K562 (cell line): ENCODE measurements around the gene FTO. TPM values are rescaled to one million over a fixed set of nuclear protein-coding genes. Genes with fewer than 3 reads are reported as not detected.
"Not testable (repeated sequence)": the region's sequence is repeated elsewhere in the genome, so short reads cannot be mapped to it uniquely, and the experiment has no call there.

Experiments used
- ATAC-seq: fragments of 200-7000 bp; cut with Tn5 transposase; 3 replicates; pipeline ENCODE4 v1.9.1; 2020; ENCODE audit warnings: moderate library complexity
- BruUV-seq: library from RNA; stranded (reverse); fragments of 400-500 nt; replicated peaks from 2 replicates; lab custom pipeline; 2021; lab: Mats Ljungman, UMichigan
- CTCF ChIA-PET: fragments of 300-600 bp; formaldehyde crosslinking; extraction: SDS; loops from one replicate; lab custom pipeline; 2021; ENCODE audit warnings: low intra/inter-chr PET ratio; lab: Yijun Ruan, JAX
- POLR2A ChIA-PET: fragments of 300-600, 350-650 bp; sonication (Branson Sonifier 250); formaldehyde crosslinking; extraction: SDS; loops from one replicate; lab custom pipeline; 2021; ENCODE audit warnings: antibody characterized with exemption, inconsistent platforms; lab: Yijun Ruan, JAX
- DNase-seq, 4 experiments: peaks; one replicate each; pipeline versions ENCODE4 v3.0.0 to v3.0.0-alpha.2; 2011 to 2018; ENCODE audit warnings: low spot score in 3 of 4, mixed read lengths in 3 of 4; ENCODE audit errors: extremely low read depth in 1 of 4
- FAIRE-seq: peaks from 2 replicates; lab custom pipeline; 2011; peaks lifted over from hg19 to GRCh38; lab: Jason Lieb, UNC
- H2AFZ ChIP-seq: 2 replicates; pipeline ENCODE4 v1.6.0; 2011; ENCODE audit warnings: low read depth, low read length, control low read depth, inconsistent platforms
- H3K27ac ChIP-seq: fragments of 200-600 bp; 3 replicates; pipeline ENCODE4 v1.8.0; 2011; ENCODE audit warnings: low read depth, mild to moderate bottlenecking, control low read depth, inconsistent platforms, low read length, moderate library complexity, mixed read lengths; ENCODE audit errors: extremely low read depth
- H3K27me3 ChIP-seq, 2 experiments: fragments of 300-600 bp in 1 of 2; 2 replicates in 1 of 2; 3 replicates in 1 of 2; pipeline versions ENCODE4 v1.6.0 to v1.8.0; 2011; ENCODE audit warnings: inconsistent platforms in 2 of 2, low read length in 2 of 2, mild to moderate bottlenecking in 1 of 2, mixed read lengths in 1 of 2, moderate library complexity in 1 of 2; ENCODE audit not compliant: control insufficient read depth in 2 of 2, insufficient read depth in 2 of 2
- H3K36me3 ChIP-seq: fragments of 300-600 bp; 3 replicates; pipeline ENCODE4 v1.8.0; 2011; ENCODE audit warnings: mild to moderate bottlenecking, low read length, inconsistent platforms; ENCODE audit not compliant: control insufficient read depth, insufficient read depth
- H3K4me1 ChIP-seq, 2 experiments: fragments of 200-600 bp in 1 of 2; replicated peaks in 1 of 2; 2 replicates in 1 of 2; 3 replicates in 1 of 2; pipeline versions ENCODE4 v1.5.1 to v1.8.0; 2011; ENCODE audit warnings: inconsistent platforms in 2 of 2, low read length in 2 of 2, mild to moderate bottlenecking in 1 of 2, mixed read lengths in 1 of 2, moderate library complexity in 1 of 2; ENCODE audit not compliant: control insufficient read depth in 2 of 2, insufficient read depth in 2 of 2
- H3K4me2 ChIP-seq: 2 replicates; pipeline ENCODE4 v1.6.1; 2011; ENCODE audit warnings: low read length, control low read depth, inconsistent platforms, mixed read lengths; ENCODE audit not compliant: insufficient read depth
- H3K4me3 ChIP-seq: fragments of 200-600 bp; sonication (generic), shearing (Covaris generic); 2 replicates; pipeline ENCODE4 v1.5.1; 2016; ENCODE audit warnings: control low read depth, inconsistent platforms
- H3K79me2 ChIP-seq: fragments of 200-600 bp; 3 replicates; pipeline ENCODE4 v1.8.0; 2011; ENCODE audit warnings: low read length, inconsistent platforms; ENCODE audit not compliant: control insufficient read depth, insufficient read depth
- H3K9ac ChIP-seq, 2 experiments: 2 replicates each; pipeline versions ENCODE4 v1.6.0 to v1.6.1; 2011; ENCODE audit warnings: low read depth in 2 of 2, low read length in 2 of 2, control low read depth in 1 of 2, inconsistent platforms in 1 of 2, mild to moderate bottlenecking in 1 of 2, mixed read lengths in 1 of 2; ENCODE audit not compliant: insufficient read depth in 1 of 2
- H3K9me1 ChIP-seq: one replicate; pipeline ENCODE4 v1.6.0; 2011; ENCODE audit warnings: inconsistent platforms, mild to moderate bottlenecking, low read length, moderate library complexity; ENCODE audit not compliant: control insufficient read depth, insufficient read depth
- H3K9me3 ChIP-seq: replicated peaks from 2 replicates; pipeline ENCODE4 v1.5.1; 2011; ENCODE audit warnings: low read depth, low read length, inconsistent platforms; ENCODE audit not compliant: control insufficient read depth, insufficient read depth
- H4K20me1 ChIP-seq: replicated peaks from 2 replicates; pipeline ENCODE4 v1.6.1; 2011; ENCODE audit warnings: low read length, inconsistent platforms, mixed read lengths; ENCODE audit not compliant: control insufficient read depth, insufficient read depth
- FOS ChIP-seq: IDR thresholded peaks from 3 replicates; pipeline ENCODE4 v1.6.1; 2011; ENCODE audit not compliant: insufficient read length; ENCODE audit errors: extremely low read depth
- WGBS: fragments of 100-300 bp; shearing (Covaris generic); methylation state at CpG from one replicate; pipeline ENCODE4 v1.1.6; 2016; ENCODE audit warnings: low coverage, mixed read lengths; ENCODE audit not compliant: insufficient coverage; ENCODE audit errors: missing lambda C conversion rate; 5-methylcytosine and 5-hydroxymethylcytosine counted together
- in situ Hi-C: fragments of 300-500 bp; cut with MboI; formaldehyde crosslinking; loops from 4 replicates; pipeline ENCODE4 v1.15.0; 2018; ENCODE audit warnings: inconsistent platforms, mixed read lengths
- intact Hi-C: fragments of 100-400 bp; cut with micrococcal nuclease; formaldehyde crosslinking; loops from 2 replicates; pipeline ENCODE4 v1.14.2; 2022
- polyA plus RNA-seq, 8 experiments: library from polyadenylated mRNA; depleted of rRNA in 4 of 8; stranded (reverse) in 5 of 8; unstranded in 3 of 8; fragments of >200 nt; fragmentation: Nextera tagmentation in 2 of 8; fragmentation: Illumina TruSeq in 1 of 8; extraction: Ambion mirVana in 2 of 8; extraction: Trizol in 1 of 8; gene quantifications; 2 replicates each; pipeline versions ENCODE4 v1.2.1 to v1.2.3, GENCODE V29; 2011 to 2014; ENCODE audit warnings: inconsistent platforms in 1 of 8, missing spikeins in 1 of 8
- total RNA-seq, 7 experiments: library from RNA; depleted of rRNA in 6 of 7; stranded (reverse); fragments of >200 nt in 6 of 7; fragmentation: Illumina TruSeq in 2 of 7; extraction: Trizol in 2 of 7; gene quantifications; 2 replicates each; pipeline versions ENCODE4 v1.2.1 to v1.2.3, GENCODE V29; 2011 to 2021; ENCODE audit warnings: low replicate concordance in 1 of 7
- TF ChIP-seq, protein P1 (sequence below): fragments of 250-450 bp; sonication (Bioruptor Pico); IDR thresholded peaks from 2 replicates; pipeline ENCODE4 v1.4.0; 2020
- TF ChIP-seq, protein P2 (sequence below): fragments of 150-350 bp; IDR thresholded peaks from 2 replicates; pipeline ENCODE4 v1.6.1; 2014; ENCODE audit warnings: low read depth, mild to moderate bottlenecking, low read length, borderline replicate concordance

FTO gene
- total and polyA plus RNA-seq, 9 of the 15 experiments (the other 6 are each of a cell fraction or from before 2014, with no cell fraction given), result 11.3 to 27.7 (median 25.5) TPM

DNA sequence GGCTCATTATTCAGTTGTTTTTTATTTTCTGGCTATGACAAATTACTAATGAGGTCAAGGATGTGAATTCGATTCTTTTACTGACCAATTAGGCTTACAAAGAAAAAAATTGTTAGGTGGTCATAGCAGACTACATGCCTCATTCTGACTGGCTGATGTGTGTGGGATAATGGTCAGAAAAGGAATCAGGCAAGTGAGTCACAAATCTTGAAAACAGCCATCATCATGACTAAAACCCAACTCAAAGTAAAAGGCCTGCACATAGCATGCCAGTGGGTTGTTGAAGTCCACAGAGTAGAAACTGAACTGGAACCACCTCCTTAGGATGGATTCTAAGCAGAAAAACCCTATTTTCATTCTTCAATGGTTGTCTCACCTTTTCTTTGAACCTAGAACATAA, 8.9 kb upstream of the FTO start (continued):
- TF ChIP-seq, protein P1, sequence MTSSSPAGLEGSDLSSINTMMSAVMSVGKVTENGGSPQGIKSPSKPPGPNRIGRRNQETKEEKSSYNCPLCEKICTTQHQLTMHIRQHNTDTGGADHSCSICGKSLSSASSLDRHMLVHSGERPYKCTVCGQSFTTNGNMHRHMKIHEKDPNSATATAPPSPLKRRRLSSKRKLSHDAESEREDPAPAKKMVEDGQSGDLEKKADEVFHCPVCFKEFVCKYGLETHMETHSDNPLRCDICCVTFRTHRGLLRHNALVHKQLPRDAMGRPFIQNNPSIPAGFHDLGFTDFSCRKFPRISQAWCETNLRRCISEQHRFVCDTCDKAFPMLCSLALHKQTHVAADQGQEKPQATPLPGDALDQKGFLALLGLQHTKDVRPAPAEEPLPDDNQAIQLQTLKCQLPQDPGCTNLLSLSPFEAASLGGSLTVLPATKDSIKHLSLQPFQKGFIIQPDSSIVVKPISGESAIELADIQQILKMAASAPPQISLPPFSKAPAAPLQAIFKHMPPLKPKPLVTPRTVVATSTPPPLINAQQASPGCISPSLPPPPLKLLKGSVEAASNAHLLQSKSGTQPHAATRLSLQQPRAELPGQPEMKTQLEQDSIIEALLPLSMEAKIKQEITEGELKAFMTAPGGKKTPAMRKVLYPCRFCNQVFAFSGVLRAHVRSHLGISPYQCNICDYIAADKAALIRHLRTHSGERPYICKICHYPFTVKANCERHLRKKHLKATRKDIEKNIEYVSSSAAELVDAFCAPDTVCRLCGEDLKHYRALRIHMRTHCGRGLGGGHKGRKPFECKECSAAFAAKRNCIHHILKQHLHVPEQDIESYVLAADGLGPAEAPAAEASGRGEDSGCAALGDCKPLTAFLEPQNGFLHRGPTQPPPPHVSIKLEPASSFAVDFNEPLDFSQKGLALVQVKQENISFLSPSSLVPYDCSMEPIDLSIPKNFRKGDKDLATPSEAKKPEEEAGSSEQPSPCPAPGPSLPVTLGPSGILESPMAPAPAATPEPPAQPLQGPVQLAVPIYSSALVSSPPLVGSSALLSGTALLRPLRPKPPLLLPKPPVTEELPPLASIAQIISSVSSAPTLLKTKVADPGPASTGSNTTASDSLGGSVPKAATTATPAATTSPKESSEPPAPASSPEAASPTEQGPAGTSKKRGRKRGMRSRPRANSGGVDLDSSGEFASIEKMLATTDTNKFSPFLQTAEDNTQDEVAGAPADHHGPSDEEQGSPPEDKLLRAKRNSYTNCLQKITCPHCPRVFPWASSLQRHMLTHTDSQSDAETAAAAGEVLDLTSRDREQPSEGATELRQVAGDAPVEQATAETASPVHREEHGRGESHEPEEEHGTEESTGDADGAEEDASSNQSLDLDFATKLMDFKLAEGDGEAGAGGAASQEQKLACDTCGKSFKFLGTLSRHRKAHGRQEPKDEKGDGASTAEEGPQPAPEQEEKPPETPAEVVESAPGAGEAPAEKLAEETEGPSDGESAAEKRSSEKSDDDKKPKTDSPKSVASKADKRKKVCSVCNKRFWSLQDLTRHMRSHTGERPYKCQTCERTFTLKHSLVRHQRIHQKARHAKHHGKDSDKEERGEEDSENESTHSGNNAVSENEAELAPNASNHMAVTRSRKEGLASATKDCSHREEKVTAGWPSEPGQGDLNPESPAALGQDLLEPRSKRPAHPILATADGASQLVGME (CRISPR knock-in tag), result no peak
- TF ChIP-seq, protein P2, sequence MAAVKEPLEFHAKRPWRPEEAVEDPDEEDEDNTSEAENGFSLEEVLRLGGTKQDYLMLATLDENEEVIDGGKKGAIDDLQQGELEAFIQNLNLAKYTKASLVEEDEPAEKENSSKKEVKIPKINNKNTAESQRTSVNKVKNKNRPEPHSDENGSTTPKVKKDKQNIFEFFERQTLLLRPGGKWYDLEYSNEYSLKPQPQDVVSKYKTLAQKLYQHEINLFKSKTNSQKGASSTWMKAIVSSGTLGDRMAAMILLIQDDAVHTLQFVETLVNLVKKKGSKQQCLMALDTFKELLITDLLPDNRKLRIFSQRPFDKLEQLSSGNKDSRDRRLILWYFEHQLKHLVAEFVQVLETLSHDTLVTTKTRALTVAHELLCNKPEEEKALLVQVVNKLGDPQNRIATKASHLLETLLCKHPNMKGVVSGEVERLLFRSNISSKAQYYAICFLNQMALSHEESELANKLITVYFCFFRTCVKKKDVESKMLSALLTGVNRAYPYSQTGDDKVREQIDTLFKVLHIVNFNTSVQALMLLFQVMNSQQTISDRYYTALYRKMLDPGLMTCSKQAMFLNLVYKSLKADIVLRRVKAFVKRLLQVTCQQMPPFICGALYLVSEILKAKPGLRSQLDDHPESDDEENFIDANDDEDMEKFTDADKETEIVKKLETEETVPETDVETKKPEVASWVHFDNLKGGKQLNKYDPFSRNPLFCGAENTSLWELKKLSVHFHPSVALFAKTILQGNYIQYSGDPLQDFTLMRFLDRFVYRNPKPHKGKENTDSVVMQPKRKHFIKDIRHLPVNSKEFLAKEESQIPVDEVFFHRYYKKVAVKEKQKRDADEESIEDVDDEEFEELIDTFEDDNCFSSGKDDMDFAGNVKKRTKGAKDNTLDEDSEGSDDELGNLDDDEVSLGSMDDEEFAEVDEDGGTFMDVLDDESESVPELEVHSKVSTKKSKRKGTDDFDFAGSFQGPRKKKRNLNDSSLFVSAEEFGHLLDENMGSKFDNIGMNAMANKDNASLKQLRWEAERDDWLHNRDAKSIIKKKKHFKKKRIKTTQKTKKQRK, result no peak
- no peak for TF ChIP-seq FOS
- TF ChIP-seq, all 486 proteins: peak for 0

DNA sequence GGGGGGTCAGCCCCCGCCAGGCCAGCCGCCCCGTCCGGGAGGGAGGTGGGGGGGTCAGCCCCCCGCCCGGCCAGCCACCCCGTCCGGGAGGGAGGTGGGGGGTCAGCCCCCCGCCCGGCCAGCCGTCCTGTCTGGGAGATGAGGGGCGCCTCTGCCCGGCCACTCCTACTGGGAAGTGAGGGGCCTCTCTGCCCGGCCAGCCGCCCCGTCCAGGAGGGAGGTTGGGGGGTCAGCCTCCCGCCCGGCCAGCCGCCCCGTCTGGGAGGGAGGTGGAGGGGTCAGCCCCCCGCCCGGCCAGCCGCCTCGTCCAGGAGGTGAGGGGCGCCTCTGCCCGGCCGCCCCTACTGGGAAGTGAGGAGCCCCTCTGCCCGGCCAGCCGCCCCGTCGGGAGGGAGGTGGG, 5.7 kb upstream of the FTO start:
- H3K27ac ChIP-seq, H3K4me1 ChIP-seq, intact Hi-C loops, POLR2A ChIA-PET, H3K9me3 ChIP-seq, ATAC-seq, CTCF ChIA-PET, H3K9me1 ChIP-seq, BruUV-seq, H2AFZ ChIP-seq, DNase-seq, H4K20me1 ChIP-seq, H3K4me2 ChIP-seq, H3K36me3 ChIP-seq, FAIRE-seq, in situ Hi-C loops, H3K9ac ChIP-seq, H3K27me3 ChIP-seq, H3K4me3 ChIP-seq, H3K79me2 ChIP-seq: not testable (repeated sequence)
- no CpG with 5 or more reads among the region's 31 CpGs for WGBS
